NB4 (cell line): ENCODE data around the gene CCL16.
A peak's percentile ranks its signal among the peaks of the same experiment; 100 is the strongest.

Experiments used
- POLR2A ChIP-seq: IDR thresholded peaks from 2 replicates; pipeline ENCODE4 v1.6.1; 2011; ENCODE audit warnings: mild to moderate bottlenecking; ENCODE audit not compliant: insufficient read length; ENCODE audit errors: extremely low read depth
- TF ChIP-seq, protein P1 (sequence below): IDR thresholded peaks from one replicate; pipeline ENCODE4 v1.5.1; 2012; ENCODE audit warnings: low read depth, low read length
- TF ChIP-seq, protein P2 (sequence below): IDR thresholded peaks from 2 replicates; pipeline ENCODE4 v1.6.1; 2011; ENCODE audit warnings: low read depth, low read length

DNA sequence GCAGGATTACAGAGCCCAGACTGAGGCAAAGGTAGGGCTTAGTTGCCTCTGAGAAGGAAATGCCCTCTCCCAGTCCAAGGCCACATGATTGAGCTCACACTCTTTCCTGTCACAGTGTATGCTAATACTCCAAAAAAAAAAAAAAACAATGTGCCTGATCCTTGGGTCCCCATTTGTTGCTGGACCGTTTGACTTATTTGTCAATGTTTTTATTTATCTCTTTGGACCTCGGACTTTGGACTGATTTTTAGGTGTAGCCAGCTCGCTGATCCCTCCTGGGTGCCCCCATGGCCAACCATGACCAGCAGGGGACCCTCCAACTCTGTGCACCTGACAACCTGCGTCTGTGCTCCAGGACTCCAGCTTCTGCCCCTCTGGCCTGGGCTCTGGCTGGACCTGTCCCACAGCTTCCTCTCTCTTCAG lies 622 bp upstream of the CCL16 start:
- no peak for TF ChIP-seq POLR2A
- TF ChIP-seq, protein P1, sequence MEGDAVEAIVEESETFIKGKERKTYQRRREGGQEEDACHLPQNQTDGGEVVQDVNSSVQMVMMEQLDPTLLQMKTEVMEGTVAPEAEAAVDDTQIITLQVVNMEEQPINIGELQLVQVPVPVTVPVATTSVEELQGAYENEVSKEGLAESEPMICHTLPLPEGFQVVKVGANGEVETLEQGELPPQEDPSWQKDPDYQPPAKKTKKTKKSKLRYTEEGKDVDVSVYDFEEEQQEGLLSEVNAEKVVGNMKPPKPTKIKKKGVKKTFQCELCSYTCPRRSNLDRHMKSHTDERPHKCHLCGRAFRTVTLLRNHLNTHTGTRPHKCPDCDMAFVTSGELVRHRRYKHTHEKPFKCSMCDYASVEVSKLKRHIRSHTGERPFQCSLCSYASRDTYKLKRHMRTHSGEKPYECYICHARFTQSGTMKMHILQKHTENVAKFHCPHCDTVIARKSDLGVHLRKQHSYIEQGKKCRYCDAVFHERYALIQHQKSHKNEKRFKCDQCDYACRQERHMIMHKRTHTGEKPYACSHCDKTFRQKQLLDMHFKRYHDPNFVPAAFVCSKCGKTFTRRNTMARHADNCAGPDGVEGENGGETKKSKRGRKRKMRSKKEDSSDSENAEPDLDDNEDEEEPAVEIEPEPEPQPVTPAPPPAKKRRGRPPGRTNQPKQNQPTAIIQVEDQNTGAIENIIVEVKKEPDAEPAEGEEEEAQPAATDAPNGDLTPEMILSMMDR, result peak; percentile 34
- TF ChIP-seq, protein P2, sequence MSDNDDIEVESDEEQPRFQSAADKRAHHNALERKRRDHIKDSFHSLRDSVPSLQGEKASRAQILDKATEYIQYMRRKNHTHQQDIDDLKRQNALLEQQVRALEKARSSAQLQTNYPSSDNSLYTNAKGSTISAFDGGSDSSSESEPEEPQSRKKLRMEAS, result no peak
